Astrocyte (in vitro differentiated cells and primary cell): Measurements from ENCODE around the gene LGR6. TPM values are rescaled to one million over a fixed set of nuclear protein-coding genes. Genes with fewer than 3 reads are reported as not detected.

Experiments
- DNase-seq: peaks from one replicate; pipeline ENCODE4 v3.0.0-alpha.2; 2010; ENCODE audit warnings: low read depth
- FAIRE-seq: peaks from 2 replicates; lab custom pipeline; 2011; peaks lifted over from hg19 to GRCh38; lab: Jason Lieb, UNC
- H2AFZ ChIP-seq: 2 replicates; pipeline ENCODE4 v1.6.0; 2012; ENCODE audit warnings: low read depth, low read length, inconsistent platforms
- H3K27ac ChIP-seq: 2 replicates; pipeline ENCODE4 v1.5.1; 2011; ENCODE audit warnings: low read depth, low read length, inconsistent platforms
- H3K27me3 ChIP-seq: 2 replicates; pipeline ENCODE4 v1.6.0; 2011; ENCODE audit warnings: low read length, inconsistent platforms; ENCODE audit not compliant: insufficient read depth
- H3K36me3 ChIP-seq: 2 replicates; pipeline ENCODE4 v1.5.1; 2011; ENCODE audit warnings: low read length, inconsistent platforms; ENCODE audit not compliant: insufficient read depth
- H3K4me1 ChIP-seq: 2 replicates; pipeline ENCODE4 v1.5.1; 2011; ENCODE audit warnings: low read length, inconsistent platforms; ENCODE audit not compliant: insufficient read depth
- H3K4me2 ChIP-seq: 2 replicates; pipeline ENCODE4 v1.6.0; 2012; ENCODE audit warnings: low read length, inconsistent platforms
- H3K4me3 ChIP-seq: 2 replicates; pipeline ENCODE4 v1.5.1; 2011; ENCODE audit warnings: low read depth, mild to moderate bottlenecking, low read length, inconsistent platforms; ENCODE audit not compliant: insufficient read depth
- H3K79me2 ChIP-seq: 2 replicates; pipeline ENCODE4 v1.6.0; 2012; ENCODE audit warnings: mild to moderate bottlenecking, low read length, inconsistent platforms; ENCODE audit not compliant: insufficient read depth
- H3K9ac ChIP-seq: 2 replicates; pipeline ENCODE4 v1.6.0; 2012; ENCODE audit warnings: mild to moderate bottlenecking, low read length, inconsistent platforms
- H3K9me3 ChIP-seq: 2 replicates; pipeline ENCODE4 v1.5.1; 2012; ENCODE audit warnings: low read depth, mild to moderate bottlenecking, low read length, inconsistent platforms; ENCODE audit not compliant: insufficient read depth
- H4K20me1 ChIP-seq: 2 replicates; pipeline ENCODE4 v1.6.0; 2012; ENCODE audit warnings: low read length, inconsistent platforms; ENCODE audit not compliant: insufficient read depth
- H3K27ac Mint-ChIP-seq: one replicate; pipeline ENCODE4 v1.8.0; 2021; ENCODE audit warnings: mild to moderate bottlenecking, mixed read lengths; ENCODE audit not compliant: unreplicated experiment
- H3K27me3 Mint-ChIP-seq: one replicate; pipeline ENCODE4 v1.8.0; 2021; ENCODE audit warnings: low read depth, mixed read lengths; ENCODE audit not compliant: unreplicated experiment
- H3K36me3 Mint-ChIP-seq: one replicate; pipeline ENCODE4 v1.8.0; 2021; ENCODE audit warnings: low read depth, mixed read lengths; ENCODE audit not compliant: unreplicated experiment
- H3K4me1 Mint-ChIP-seq: one replicate; pipeline ENCODE4 v1.8.0; 2021; ENCODE audit warnings: low read depth, mixed read lengths; ENCODE audit not compliant: unreplicated experiment
- H3K4me3 Mint-ChIP-seq: one replicate; pipeline ENCODE4 v1.8.0; 2021; ENCODE audit warnings: mild to moderate bottlenecking, moderate library complexity, mixed read lengths; ENCODE audit not compliant: unreplicated experiment
- H3K9me3 Mint-ChIP-seq: one replicate; pipeline ENCODE4 v1.8.0; 2021; ENCODE audit warnings: mild to moderate bottlenecking, mixed read lengths; ENCODE audit not compliant: unreplicated experiment
- EZH2 ChIP-seq: IDR thresholded peaks from 2 replicates; pipeline ENCODE4 v1.6.1; 2012; ENCODE audit warnings: mild to moderate bottlenecking, low read length, inconsistent platforms; ENCODE audit not compliant: insufficient read depth
- total RNA-seq: library from RNA; stranded (reverse); gene quantifications from 2 replicates; pipeline ENCODE4 v1.2.1, GENCODE V29; 2021
- TF ChIP-seq, protein P1 (sequence below): IDR thresholded peaks from 2 replicates; pipeline ENCODE4 v1.5.1; 2011; ENCODE audit warnings: low read depth, mild to moderate bottlenecking, inconsistent platforms, low read length, moderate library complexity; ENCODE audit not compliant: insufficient read depth

Gene LGR6
- total RNA-seq, 1 donor from 2014 or later: 0.27 TPM

DNA sequence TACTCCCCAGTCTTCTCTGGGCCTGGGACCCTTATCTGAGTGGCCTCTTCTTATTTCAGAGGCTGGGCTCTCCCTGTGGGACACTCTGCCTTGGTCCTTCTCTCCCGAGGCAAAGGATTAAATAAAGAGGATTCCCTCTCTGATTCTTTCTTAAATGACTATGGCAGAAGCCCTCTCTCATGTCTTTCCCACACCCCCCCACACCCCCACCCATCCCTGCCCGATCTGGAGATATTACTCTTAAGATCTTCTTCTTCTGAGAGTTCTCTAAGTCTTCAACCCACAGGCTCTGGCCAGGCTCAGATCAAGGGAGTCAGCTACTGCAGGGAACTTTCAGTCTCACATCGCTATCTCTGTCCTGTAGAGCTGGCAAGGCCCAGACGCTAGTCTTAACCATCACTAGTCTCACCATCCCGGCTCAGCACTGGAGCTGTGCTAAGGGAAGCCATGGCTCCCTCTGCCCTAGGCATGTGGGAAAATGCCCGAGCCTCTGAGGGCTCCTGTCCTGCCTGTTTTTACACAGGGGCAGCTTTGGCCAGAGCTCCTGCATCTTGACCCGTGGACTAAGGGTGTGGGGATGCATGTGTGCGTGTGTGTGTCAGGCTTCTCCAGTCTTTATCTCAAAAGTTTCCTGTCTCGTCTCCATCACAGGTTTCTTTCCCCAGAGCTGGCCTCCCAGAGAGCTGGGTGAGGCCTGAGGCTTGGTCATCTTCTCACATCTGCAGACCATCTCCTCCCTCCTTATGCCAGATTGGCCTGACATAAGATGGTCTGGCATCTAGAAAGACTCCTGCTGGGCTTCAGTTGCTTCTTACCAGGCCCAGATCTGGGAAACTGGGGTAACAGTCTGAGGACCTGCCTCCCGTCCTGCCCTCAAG is 36.7 kb downstream of the LGR6 start:
- no peaks in the 10 kb centered on the region for H3K36me3 Mint-ChIP-seq
- no peak for DNase-seq
- TF ChIP-seq EZH2: no peak
- TF ChIP-seq, protein P1, sequence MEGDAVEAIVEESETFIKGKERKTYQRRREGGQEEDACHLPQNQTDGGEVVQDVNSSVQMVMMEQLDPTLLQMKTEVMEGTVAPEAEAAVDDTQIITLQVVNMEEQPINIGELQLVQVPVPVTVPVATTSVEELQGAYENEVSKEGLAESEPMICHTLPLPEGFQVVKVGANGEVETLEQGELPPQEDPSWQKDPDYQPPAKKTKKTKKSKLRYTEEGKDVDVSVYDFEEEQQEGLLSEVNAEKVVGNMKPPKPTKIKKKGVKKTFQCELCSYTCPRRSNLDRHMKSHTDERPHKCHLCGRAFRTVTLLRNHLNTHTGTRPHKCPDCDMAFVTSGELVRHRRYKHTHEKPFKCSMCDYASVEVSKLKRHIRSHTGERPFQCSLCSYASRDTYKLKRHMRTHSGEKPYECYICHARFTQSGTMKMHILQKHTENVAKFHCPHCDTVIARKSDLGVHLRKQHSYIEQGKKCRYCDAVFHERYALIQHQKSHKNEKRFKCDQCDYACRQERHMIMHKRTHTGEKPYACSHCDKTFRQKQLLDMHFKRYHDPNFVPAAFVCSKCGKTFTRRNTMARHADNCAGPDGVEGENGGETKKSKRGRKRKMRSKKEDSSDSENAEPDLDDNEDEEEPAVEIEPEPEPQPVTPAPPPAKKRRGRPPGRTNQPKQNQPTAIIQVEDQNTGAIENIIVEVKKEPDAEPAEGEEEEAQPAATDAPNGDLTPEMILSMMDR: no peak
- FAIRE-seq: no peak
- H3K27me3 Mint-ChIP-seq: peaks cover 38% of the 10 kb centered on the region
- H3K36me3 ChIP-seq: no peaks in the 10 kb centered on the region
- H3K9me3 Mint-ChIP-seq: peaks cover 4% of the 10 kb centered on the region
- no peaks in the 10 kb centered on the region for H3K27me3 ChIP-seq
- H2AFZ ChIP-seq: no peak overlapping the region
- no peak overlapping the region for H3K27ac Mint-ChIP-seq
- no peak overlapping the region for H3K4me3 Mint-ChIP-seq
- no peak overlapping the region for H3K9ac ChIP-seq
- peaks cover 16% of the 10 kb centered on the region for H3K4me1 Mint-ChIP-seq
- no peak overlapping the region for H3K27ac ChIP-seq
- H3K9me3 ChIP-seq: no peaks in the 10 kb centered on the region
- H3K4me3 ChIP-seq: no peak overlapping the region
- H3K4me1 ChIP-seq: peaks cover 7% of the 10 kb centered on the region
- H3K79me2 ChIP-seq: no peaks in the 10 kb centered on the region
- H4K20me1 ChIP-seq: no peaks in the 10 kb centered on the region
- H3K4me2 ChIP-seq: no peak overlapping the region

DNA sequence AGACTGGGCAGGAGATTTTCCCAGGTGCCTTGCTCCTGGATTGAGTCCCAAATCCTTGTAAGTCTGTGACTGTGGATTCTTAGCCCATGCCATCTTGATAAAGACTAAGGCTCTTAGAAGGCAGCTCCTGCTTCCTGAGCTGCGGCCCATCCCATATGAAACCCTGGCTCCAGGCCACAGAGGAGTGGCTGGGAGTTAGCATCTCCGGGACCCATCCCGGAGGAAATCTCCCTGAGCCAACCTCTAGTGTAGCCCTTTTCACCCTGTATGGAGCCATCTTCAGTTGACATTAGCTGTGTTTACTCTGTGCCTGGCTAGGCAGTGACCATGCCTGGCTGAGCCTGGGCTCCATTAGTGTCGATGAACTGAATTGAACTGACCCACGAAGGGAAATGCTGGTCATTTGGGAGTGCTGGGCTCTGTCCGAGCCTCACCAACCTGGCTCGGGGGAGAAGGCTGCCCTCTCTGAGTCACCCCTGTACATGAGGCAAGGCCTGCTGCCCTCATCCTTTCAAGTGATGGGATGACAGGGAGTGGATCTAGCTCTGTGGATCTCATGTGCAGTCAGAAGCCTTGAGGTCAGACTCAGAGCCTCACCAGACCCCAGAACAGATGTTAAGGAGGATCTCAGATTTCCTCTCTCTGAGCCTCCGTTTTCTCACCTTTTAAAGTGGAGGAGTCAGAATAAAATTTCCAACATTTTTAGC is 37.5 kb downstream of the LGR6 start:
- FAIRE-seq (no peak), DNase-seq (no peak)
- H3K9me3 ChIP-seq: no peaks in the 10 kb centered on the region
- no peaks in the 10 kb centered on the region for H3K27me3 ChIP-seq
- no peak overlapping the region for H3K27ac ChIP-seq
- H3K4me1 Mint-ChIP-seq: peaks cover 24% of the 10 kb centered on the region
- TF ChIP-seq, protein P1: no peak
- no peak overlapping the region for H2AFZ ChIP-seq
- no peaks in the 10 kb centered on the region for H3K36me3 Mint-ChIP-seq
- H3K4me2 ChIP-seq: no peak overlapping the region
- H3K4me3 ChIP-seq: no peak overlapping the region
- H3K79me2 ChIP-seq: no peaks in the 10 kb centered on the region
- peaks cover 30% of the 10 kb centered on the region for H3K27me3 Mint-ChIP-seq
- no peak overlapping the region for H3K27ac Mint-ChIP-seq
- no peaks in the 10 kb centered on the region for H4K20me1 ChIP-seq
- H3K9me3 Mint-ChIP-seq: peaks cover under 1% of the 10 kb centered on the region
- H3K4me1 ChIP-seq: peaks cover 13% of the 10 kb centered on the region
- no peaks in the 10 kb centered on the region for H3K36me3 ChIP-seq
- no peak overlapping the region for H3K9ac ChIP-seq
- H3K4me3 Mint-ChIP-seq: no peak overlapping the region
